CD8-positive, alpha-beta memory T cell (primary cell): ENCODE data around the gene EDEM1. TPM values are rescaled to one million over a fixed set of nuclear protein-coding genes. Genes with fewer than 3 reads are reported as not detected.
"Not testable (repeated sequence)": the region's sequence is repeated elsewhere in the genome, so short reads cannot be mapped to it uniquely, and the experiment has no call there.

Experiments
- CTCF ChIA-PET: fragments of 350-600 bp; sonication (Branson Sonifier 250); formaldehyde crosslinking; loops from one replicate; lab custom pipeline; 2021; ENCODE audit warnings: antibody characterized with exemption; lab: Charles Lee
- POLR2A ChIA-PET: fragments of 350-600 bp; sonication (Branson Sonifier 250); formaldehyde crosslinking; loops from one replicate; lab custom pipeline; 2021; ENCODE audit warnings: antibody characterized with exemption; lab: Charles Lee
- DNase-seq, 5 donors: peaks; one replicate each; pipeline versions ENCODE4 v3.0.0 to v3.0.0-alpha.2; 2020 to 2022; ENCODE audit warnings: mixed read lengths in 1 of 5
- H3K27ac ChIP-seq: one replicate; pipeline ENCODE4 v1.7.0; 2013; ENCODE audit warnings: low read depth, mild to moderate bottlenecking, low read length, moderate library complexity
- H3K27me3 ChIP-seq: 2 replicates; pipeline ENCODE4 v1.7.0; 2013; ENCODE audit warnings: low read length, mild to moderate bottlenecking; ENCODE audit not compliant: insufficient read depth, poor library complexity, severe bottlenecking
- H3K36me3 ChIP-seq: 2 replicates; pipeline ENCODE4 v1.7.0; 2013; ENCODE audit warnings: mild to moderate bottlenecking, low read length, moderate library complexity; ENCODE audit not compliant: insufficient read depth
- H3K4me1 ChIP-seq: 2 replicates; pipeline ENCODE4 v1.7.0; 2013; ENCODE audit warnings: mild to moderate bottlenecking, low read length, moderate library complexity; ENCODE audit not compliant: insufficient read depth
- H3K4me3 ChIP-seq: 2 replicates; pipeline ENCODE4 v1.7.0; 2013; ENCODE audit warnings: mild to moderate bottlenecking, low read length
- H3K9me3 ChIP-seq: 2 replicates; pipeline ENCODE4 v1.7.0; 2013; ENCODE audit warnings: mild to moderate bottlenecking, low read length
- H3K27ac Mint-ChIP-seq, 8 donors: one replicate each; pipeline ENCODE4 v1.8.0; 2020 to 2021; ENCODE audit warnings: mixed read lengths in 8 of 8, mild to moderate bottlenecking in 6 of 8, inconsistent platforms in 3 of 8, moderate library complexity in 3 of 8
- H3K27me3 Mint-ChIP-seq, 2 donors: one replicate each; pipeline ENCODE4 v1.8.0; 2020 to 2021; ENCODE audit warnings: mixed read lengths in 2 of 2, mild to moderate bottlenecking in 1 of 2, moderate library complexity in 1 of 2
- H3K36me3 Mint-ChIP-seq, 3 donors: one replicate each; pipeline ENCODE4 v1.8.0; 2020 to 2021; ENCODE audit warnings: mixed read lengths in 3 of 3, inconsistent platforms in 1 of 3, mild to moderate bottlenecking in 1 of 3
- H3K4me1 Mint-ChIP-seq, 3 donors: one replicate each; pipeline ENCODE4 v1.8.0; 2020 to 2021; ENCODE audit warnings: mixed read lengths in 3 of 3, inconsistent platforms in 1 of 3, mild to moderate bottlenecking in 1 of 3
- H3K4me3 Mint-ChIP-seq, 7 donors: one replicate each; pipeline ENCODE4 v1.8.0; 2020 to 2021; ENCODE audit warnings: mixed read lengths in 7 of 7, mild to moderate bottlenecking in 6 of 7, moderate library complexity in 4 of 7, inconsistent platforms in 2 of 7
- H3K9me3 Mint-ChIP-seq, 5 donors: one replicate each; pipeline ENCODE4 v1.8.0; 2020 to 2022; ENCODE audit warnings: mixed read lengths in 5 of 5, mild to moderate bottlenecking in 3 of 5, moderate library complexity in 2 of 5, inconsistent platforms in 1 of 5
- polyA plus RNA-seq: library from polyadenylated mRNA; unstranded; fragments of 300-500 nt; fragmentation: Illumina TruSeq; gene quantifications from one replicate; pipeline ENCODE4 v1.2.3, GENCODE V29; 2021
- total RNA-seq, 2 experiments: library from RNA; stranded (reverse); gene quantifications; one replicate each; pipeline ENCODE4 v1.2.3, GENCODE V29; 2021

The EDEM1 gene
- total and polyA plus RNA-seq, 3 experiments from 2014 or later = 39.7 to 121 (median 120) TPM

DNA sequence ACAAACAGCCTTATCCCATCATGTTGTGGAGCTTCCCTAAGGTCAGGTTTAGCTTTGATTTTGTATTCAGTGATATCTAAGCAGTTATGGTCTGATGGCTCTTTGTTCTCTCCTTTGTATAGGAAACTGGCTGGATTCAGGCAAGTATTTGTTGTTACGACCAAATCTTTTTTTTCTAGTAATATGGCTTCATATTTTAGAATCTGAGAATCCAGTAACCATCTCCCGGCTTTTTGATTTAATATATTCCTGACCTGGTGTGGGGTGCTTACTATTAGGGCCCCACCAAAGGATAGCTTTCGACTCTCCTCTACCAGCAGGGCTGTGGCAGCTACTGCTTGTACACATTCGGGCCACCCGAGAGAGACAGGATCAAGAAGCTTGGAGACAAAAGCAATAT lies 42.4 kb upstream of the EDEM1 start:
- Mint-ChIP-seq H3K36me3 (peaks cover 22 to 76% (median 27%) of the 10 kb centered on the region in 3 donors), H3K27me3 (peaks cover 0 to 1% of the 10 kb centered on the region in 2 donors), H3K9me3 (peaks cover 3 to 26% (median 12%) of the 10 kb centered on the region in 5 donors), H3K4me1 (peaks cover 67 to 92% (median 84%) of the 10 kb centered on the region in 3 donors), H3K4me3 (no peak overlapping the region), H3K27ac (no peak overlapping the region)
- POLR2A ChIA-PET = no interaction called here
- CTCF ChIA-PET = interaction anchor here (1.0 kb wide), 1 partner anchor 22 kb away, joined by 5 read pairs; the partner anchor contains the start of gene ARL8B
- Histone ChIP-seq H3K36me3 (no peaks in the 10 kb centered on the region), H3K4me1 (peaks cover 17% of the 10 kb centered on the region), H3K27ac (no peak overlapping the region), H3K4me3 (no peak overlapping the region), H3K9me3 (no peaks in the 10 kb centered on the region), H3K27me3 (no peaks in the 10 kb centered on the region)
- DNase-seq = no peak

DNA sequence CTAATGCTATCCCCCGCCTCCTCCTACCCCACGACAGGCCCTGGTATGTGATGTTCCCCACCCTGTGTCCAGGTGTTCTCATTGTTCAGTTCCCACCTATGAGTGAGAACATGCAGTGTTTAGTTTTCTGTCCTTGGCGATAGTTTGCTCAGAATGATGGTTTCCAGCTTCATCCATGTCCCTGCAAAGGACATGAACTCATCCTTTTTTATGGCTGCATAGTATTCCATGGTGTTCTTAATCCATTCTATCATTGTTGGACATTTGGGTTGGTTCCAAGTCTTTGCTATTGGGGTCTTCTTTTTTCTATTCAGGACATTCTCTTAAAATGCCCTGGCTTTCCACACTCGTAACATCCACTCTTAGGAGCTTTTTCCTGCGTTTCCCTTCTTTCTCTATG lies 40.4 kb upstream of the EDEM1 start:
- CTCF ChIA-PET, H3K27ac ChIP-seq, H3K4me1 ChIP-seq, DNase-seq, H3K27me3 ChIP-seq, H3K36me3 ChIP-seq, POLR2A ChIA-PET, H3K27ac Mint-ChIP-seq, H3K9me3 ChIP-seq, H3K4me3 Mint-ChIP-seq, H3K4me3 ChIP-seq, H3K27me3 Mint-ChIP-seq: not testable (repeated sequence)
- Mint-ChIP-seq H3K9me3 (peaks cover 3 to 26% (median 12%) of the 10 kb centered on the region in 5 donors), H3K4me1 (peaks cover 57 to 88% (median 78%) of the 10 kb centered on the region in 3 donors), H3K36me3 (peaks cover 23 to 68% (median 26%) of the 10 kb centered on the region in 3 donors)

DNA sequence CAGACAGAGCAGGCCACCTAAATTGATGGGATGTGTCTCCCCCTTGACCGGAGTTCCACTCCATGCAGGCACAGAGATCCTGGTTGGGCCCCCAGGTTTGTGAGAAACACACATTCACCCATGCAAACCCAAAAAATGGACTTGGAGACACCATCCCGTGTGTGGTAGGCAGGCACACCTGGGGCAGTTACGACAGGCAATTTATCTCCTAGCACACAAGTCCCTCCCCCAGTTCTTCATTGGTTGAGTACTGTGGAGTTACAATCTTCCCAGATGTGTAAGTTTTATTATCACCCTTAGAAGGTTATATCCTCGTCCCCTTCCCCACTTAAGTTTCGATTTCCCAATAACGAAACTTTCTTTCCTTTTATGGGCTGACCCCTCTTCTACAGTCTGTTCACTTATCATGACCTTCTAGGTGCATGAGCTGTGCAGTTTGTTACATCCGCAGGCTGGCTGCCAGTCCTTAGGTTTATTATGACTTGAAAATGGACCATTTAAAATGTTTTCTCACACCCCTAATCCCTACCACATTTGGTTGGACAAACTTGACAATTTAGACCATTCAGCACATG lies 38.1 kb upstream of the EDEM1 start:
- peaks cover 59 to 88% (median 80%) of the 10 kb centered on the region in 3 donors for H3K4me1 Mint-ChIP-seq
- H3K27me3 Mint-ChIP-seq = peaks cover 0 to 1% of the 10 kb centered on the region in 2 donors
- Histone ChIP-seq H3K4me3 (no peak overlapping the region), H3K27me3 (no peaks in the 10 kb centered on the region), H3K27ac (no peak overlapping the region), H3K36me3 (no peaks in the 10 kb centered on the region), H3K9me3 (no peaks in the 10 kb centered on the region), H3K4me1 (peaks cover 9% of the 10 kb centered on the region)
- ChIA-PET CTCF (no interaction called here), POLR2A (no interaction called here)
- no peak overlapping the region for H3K4me3 Mint-ChIP-seq
- H3K36me3 Mint-ChIP-seq = peaks cover 24 to 48% (median 30%) of the 10 kb centered on the region in 3 donors
- no peak for DNase-seq
- H3K9me3 Mint-ChIP-seq = peaks cover 3 to 21% (median 12%) of the 10 kb centered on the region in 5 donors
- peak overlapping the region in 3 of 8 donors; percentile 15 to 53 (median 18) for H3K27ac Mint-ChIP-seq

DNA sequence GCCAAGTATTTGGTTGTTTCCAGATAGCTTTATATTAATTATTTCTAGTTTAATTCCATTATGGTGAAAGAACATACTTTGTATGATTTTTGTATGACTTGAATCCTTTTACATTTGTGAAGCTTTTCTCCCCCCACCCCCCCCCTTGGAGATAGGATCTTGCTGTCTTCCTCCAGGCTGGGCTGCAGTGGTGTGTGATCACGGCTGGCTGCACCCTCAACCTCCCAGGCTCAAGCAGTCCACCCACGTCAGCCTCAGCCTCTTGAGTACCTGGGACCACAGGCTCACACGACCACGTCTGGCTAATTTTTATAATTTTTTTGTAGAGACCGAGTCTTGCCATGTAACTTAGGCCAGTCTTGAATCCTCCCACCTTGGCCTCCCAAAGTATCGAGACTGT lies 35.9 kb upstream of the EDEM1 start:
- H3K27me3 ChIP-seq = no peaks in the 10 kb centered on the region
- Mint-ChIP-seq H3K4me3 (no peak overlapping the region), H3K4me1 (peaks cover 66 to 92% (median 85%) of the 10 kb centered on the region in 3 donors), H3K27ac (no peak overlapping the region), H3K27me3 (peaks cover 0 to 1% of the 10 kb centered on the region in 2 donors), H3K9me3 (peaks cover 0 to 13% (median 4%) of the 10 kb centered on the region in 5 donors), H3K36me3 (peaks cover 10 to 30% (median 20%) of the 10 kb centered on the region in 3 donors)
- no peaks in the 10 kb centered on the region for H3K36me3 ChIP-seq
- no peak overlapping the region for H3K27ac ChIP-seq
- H3K4me3 ChIP-seq = no peak overlapping the region
- peaks cover 9% of the 10 kb centered on the region for H3K4me1 ChIP-seq
- no peaks in the 10 kb centered on the region for H3K9me3 ChIP-seq
- POLR2A ChIA-PET = no interaction called here
- no peak for DNase-seq
- CTCF ChIA-PET = no interaction called here

DNA sequence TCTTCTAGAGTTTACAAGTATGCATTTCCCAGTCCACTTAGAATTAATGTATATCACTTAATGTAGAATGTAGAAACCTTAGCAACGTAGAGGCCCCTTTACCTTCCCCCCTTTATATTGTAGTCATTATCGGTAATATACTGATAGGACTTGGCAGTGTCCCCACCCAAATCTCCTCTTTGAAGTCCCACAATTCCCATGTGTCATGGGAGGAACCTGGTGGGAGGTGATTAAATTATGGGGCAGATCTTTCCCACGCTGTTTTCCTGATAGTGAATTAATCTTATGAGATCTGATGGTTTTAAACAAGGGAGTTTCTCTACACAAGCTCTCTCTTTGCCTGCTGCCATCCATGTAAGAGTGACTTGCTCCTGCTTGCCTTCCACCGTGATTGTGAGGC lies 34.4 kb upstream of the EDEM1 start:
- H3K27ac ChIP-seq = no peak overlapping the region
- no peak for DNase-seq
- no peaks in the 10 kb centered on the region for H3K4me1 ChIP-seq
- Mint-ChIP-seq H3K4me3 (peak overlapping the region in 1 of 7 donors; percentile 15), H3K4me1 (peaks cover 71 to 94% (median 91%) of the 10 kb centered on the region in 3 donors), H3K36me3 (peaks cover 3 to 17% (median 8%) of the 10 kb centered on the region in 3 donors), H3K27ac (peak overlapping the region in 1 of 8 donors; percentile 61), H3K9me3 (no peaks in the 10 kb centered on the region), H3K27me3 (no peaks in the 10 kb centered on the region)
- H3K27me3 ChIP-seq = no peaks in the 10 kb centered on the region
- ChIA-PET CTCF (no interaction called here), POLR2A (no interaction called here)
- no peaks in the 10 kb centered on the region for H3K36me3 ChIP-seq
- no peaks in the 10 kb centered on the region for H3K9me3 ChIP-seq
- H3K4me3 ChIP-seq = no peak overlapping the region

DNA sequence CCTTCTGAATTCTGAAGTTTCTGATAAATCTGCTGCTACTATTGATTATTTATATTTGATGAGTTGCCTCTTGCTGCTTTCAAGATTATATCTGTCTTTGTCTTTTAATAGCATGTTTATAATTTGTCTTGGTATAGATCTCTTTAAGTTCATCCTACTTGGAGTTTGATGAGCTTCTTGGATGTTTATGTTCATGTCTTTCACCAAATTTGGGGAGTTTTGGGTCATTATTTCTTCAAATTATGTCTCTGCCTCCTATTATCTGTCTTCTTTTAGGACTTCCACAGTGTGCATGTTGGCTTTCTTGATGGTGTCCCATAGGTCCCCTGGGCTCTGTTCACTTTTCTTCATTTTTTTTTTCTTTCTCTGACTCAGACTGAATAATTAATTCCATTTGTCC lies 32.3 kb upstream of the EDEM1 start:
- no peak for DNase-seq
- peaks cover 3 to 8% (median 5%) of the 10 kb centered on the region in 3 donors for H3K36me3 Mint-ChIP-seq
- H3K27ac ChIP-seq = no peak overlapping the region
- no peaks in the 10 kb centered on the region for H3K36me3 ChIP-seq
- no peaks in the 10 kb centered on the region for H3K9me3 Mint-ChIP-seq
- H3K27me3 Mint-ChIP-seq = no peaks in the 10 kb centered on the region
- no peaks in the 10 kb centered on the region for H3K9me3 ChIP-seq
- peaks cover 5% of the 10 kb centered on the region for H3K4me1 ChIP-seq
- H3K27ac Mint-ChIP-seq = peak overlapping the region in 2 of 8 donors; percentile 47 to 55
- no peak overlapping the region for H3K4me3 Mint-ChIP-seq
- peaks cover 59 to 91% (median 87%) of the 10 kb centered on the region in 3 donors for H3K4me1 Mint-ChIP-seq
- H3K4me3 ChIP-seq = no peak overlapping the region
- ChIA-PET CTCF (no interaction called here), POLR2A (no interaction called here)
- no peaks in the 10 kb centered on the region for H3K27me3 ChIP-seq

DNA sequence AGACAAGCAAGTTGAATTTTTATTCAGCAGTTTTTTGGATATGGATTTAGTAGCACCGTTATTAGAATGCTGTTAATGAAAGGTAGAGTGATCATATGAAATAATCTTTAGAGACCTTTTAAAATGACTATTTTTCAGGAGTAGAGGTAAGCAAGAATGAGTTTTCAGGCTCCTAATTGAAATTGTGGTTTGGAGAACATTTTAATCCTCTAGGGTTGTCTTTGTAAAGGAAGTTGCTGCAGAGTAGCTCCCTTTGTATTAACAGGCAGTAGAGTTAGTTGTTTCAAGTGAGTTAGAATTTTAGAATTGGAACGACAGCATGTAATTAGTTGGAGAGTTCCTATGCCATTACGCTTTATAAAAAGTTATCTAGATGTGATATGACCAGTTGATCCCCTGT lies 27.2 kb upstream of the EDEM1 start:
- H3K4me3 Mint-ChIP-seq = peak overlapping the region in 1 of 7 donors; percentile 10
- peaks cover 58 to 93% (median 92%) of the 10 kb centered on the region in 3 donors for H3K4me1 Mint-ChIP-seq
- POLR2A ChIA-PET = no interaction called here

More for the DNA sequence above, 27.2 kb upstream of the EDEM1 start:
- Mint-ChIP-seq H3K9me3 (no peaks in the 10 kb centered on the region), H3K36me3 (peaks cover 0 to 2% (median 0%) of the 10 kb centered on the region in 3 donors), H3K27ac (peak overlapping the region in 6 of 8 donors; percentile 8 to 66 (median 26)), H3K27me3 (no peaks in the 10 kb centered on the region)
- Histone ChIP-seq H3K4me1 (peaks cover 17% of the 10 kb centered on the region), H3K27ac (no peak overlapping the region), H3K4me3 (no peak overlapping the region), H3K36me3 (no peaks in the 10 kb centered on the region), H3K9me3 (no peaks in the 10 kb centered on the region), H3K27me3 (no peaks in the 10 kb centered on the region)
- DNase-seq = no peak
- CTCF ChIA-PET = no interaction called here
